ENCODE measurements around the gene RAB1A. TPM values are rescaled to one million over a fixed set of nuclear protein-coding genes. Genes with fewer than 3 reads are reported as not detected.
"Not testable (repeated sequence)": the region's sequence is repeated elsewhere in the genome, so short reads cannot be mapped to it uniquely, and the experiment has no call there.

RAB1A gene
- total and polyA plus RNA-seq, 2 experiments from 2014 or later: 94.8 to 172 TPM

DNA sequence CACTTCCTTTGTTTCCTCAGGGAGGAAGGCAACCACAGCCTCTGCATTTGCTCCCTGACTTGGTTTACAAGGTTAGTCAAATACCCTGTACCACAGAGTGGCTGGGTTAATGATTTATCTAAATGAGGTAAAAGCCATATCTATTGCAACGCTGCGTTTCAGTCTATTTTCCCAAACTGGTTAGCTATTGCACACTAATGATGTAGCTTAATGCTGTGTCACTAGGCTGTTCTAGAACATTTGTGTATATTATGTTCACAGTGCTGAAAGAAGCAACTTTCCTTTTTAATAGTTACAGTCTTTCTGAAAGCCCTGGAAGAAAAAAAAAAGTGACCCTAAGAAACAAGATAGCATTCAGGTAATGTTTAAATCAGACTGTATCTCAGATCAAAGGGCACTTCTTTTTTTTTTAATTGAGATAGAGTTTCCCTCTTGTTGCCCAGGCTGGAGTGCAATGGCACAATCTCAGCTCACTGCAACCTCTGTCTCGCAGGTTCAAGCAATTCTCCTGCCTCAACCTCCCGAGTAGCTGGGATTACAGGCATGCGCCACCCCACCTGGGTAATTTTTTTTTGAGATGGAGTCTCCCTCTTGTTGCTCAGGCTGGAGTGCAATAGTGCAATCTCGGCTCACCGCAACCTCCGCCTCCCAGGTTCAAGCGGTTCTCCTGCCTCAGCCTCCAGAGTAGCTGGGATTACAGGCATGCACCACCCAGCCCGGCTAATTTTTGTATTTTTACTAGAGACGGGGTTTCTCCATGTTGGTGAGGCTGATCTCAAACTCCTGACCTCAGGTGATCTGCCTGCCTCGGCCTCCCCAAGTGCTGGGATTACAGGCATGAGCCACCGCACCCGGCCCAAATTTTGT is 40.9 kb upstream of the RAB1A start:
- not testable (repeated sequence) for H3K4me1 ChIP-seq (ENCODE audit: insufficient read depth); H3K9me2 ChIP-seq (ENCODE audit: insufficient read depth); H2AFZ ChIP-seq; H3F3A ChIP-seq (replicated peaks; ENCODE audit: low read depth); ATAC-seq; H3K4me3 Mint-ChIP-seq; DNase-seq (ENCODE audit: low spot score); H3K27me3 Mint-ChIP-seq (ENCODE audit: insufficient read depth, low read depth, poor library complexity); H3K27me3 ChIP-seq (ENCODE audit: insufficient read depth); H3K27ac ChIP-seq (ENCODE audit: low read depth); H3K79me2 ChIP-seq (replicated peaks; ENCODE audit: insufficient read depth); H3K27ac Mint-ChIP-seq; H3K4me1 Mint-ChIP-seq; H3K9me3 Mint-ChIP-seq; H4K20me1 ChIP-seq (replicated peaks; ENCODE audit: insufficient read depth); H3K4me2 ChIP-seq; H3K36me3 ChIP-seq (ENCODE audit: insufficient read depth); H3K36me3 Mint-ChIP-seq (ENCODE audit: low read depth); H3K4me3 ChIP-seq

DNA sequence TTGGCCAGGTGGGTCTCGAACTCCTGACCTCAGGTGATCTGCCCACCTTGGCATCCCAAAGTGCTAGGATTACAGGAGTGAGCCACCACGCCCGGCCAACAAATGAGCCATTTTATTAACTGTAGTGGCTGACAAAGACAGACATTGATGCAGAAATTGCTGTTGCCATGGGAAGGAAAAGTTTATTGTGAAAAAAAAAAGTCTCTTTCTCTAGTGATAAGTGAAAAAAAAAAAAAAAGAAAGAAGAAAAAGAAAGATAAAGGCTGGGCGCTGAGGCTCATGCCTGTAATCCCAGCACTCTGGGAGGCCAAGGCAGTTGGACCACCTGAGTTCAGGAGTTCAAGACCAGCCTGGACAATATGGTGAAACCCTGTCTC is 39.8 kb upstream of the RAB1A start:
- no peaks in the 10 kb centered on the region for H3K27me3 ChIP-seq (ENCODE audit: insufficient read depth)
- DNase-seq (ENCODE audit: low spot score) (no peak), ATAC-seq (no peak)
- H4K20me1 ChIP-seq (replicated peaks; ENCODE audit: insufficient read depth): no peaks in the 10 kb centered on the region
- no peak overlapping the region for H3K27ac Mint-ChIP-seq
- no peaks in the 10 kb centered on the region for H3K27me3 Mint-ChIP-seq (ENCODE audit: insufficient read depth, low read depth, poor library complexity)
- no peaks in the 10 kb centered on the region for H3K9me2 ChIP-seq (ENCODE audit: insufficient read depth)
- H3K4me1 Mint-ChIP-seq: no peaks in the 10 kb centered on the region
- H3K36me3 ChIP-seq (ENCODE audit: insufficient read depth): no peaks in the 10 kb centered on the region
- no peak overlapping the region for H3K4me2 ChIP-seq
- no peaks in the 10 kb centered on the region for H3K79me2 ChIP-seq (replicated peaks; ENCODE audit: insufficient read depth)
- H2AFZ ChIP-seq: no peak overlapping the region
- H3K36me3 Mint-ChIP-seq (ENCODE audit: low read depth): no peaks in the 10 kb centered on the region
- H3K9me3 Mint-ChIP-seq: no peaks in the 10 kb centered on the region
- H3K4me3 ChIP-seq: no peak overlapping the region
- no peak overlapping the region for H3K4me3 Mint-ChIP-seq
- no peaks in the 10 kb centered on the region for H3K4me1 ChIP-seq (ENCODE audit: insufficient read depth)
- TF ChIP-seq, protein P1, sequence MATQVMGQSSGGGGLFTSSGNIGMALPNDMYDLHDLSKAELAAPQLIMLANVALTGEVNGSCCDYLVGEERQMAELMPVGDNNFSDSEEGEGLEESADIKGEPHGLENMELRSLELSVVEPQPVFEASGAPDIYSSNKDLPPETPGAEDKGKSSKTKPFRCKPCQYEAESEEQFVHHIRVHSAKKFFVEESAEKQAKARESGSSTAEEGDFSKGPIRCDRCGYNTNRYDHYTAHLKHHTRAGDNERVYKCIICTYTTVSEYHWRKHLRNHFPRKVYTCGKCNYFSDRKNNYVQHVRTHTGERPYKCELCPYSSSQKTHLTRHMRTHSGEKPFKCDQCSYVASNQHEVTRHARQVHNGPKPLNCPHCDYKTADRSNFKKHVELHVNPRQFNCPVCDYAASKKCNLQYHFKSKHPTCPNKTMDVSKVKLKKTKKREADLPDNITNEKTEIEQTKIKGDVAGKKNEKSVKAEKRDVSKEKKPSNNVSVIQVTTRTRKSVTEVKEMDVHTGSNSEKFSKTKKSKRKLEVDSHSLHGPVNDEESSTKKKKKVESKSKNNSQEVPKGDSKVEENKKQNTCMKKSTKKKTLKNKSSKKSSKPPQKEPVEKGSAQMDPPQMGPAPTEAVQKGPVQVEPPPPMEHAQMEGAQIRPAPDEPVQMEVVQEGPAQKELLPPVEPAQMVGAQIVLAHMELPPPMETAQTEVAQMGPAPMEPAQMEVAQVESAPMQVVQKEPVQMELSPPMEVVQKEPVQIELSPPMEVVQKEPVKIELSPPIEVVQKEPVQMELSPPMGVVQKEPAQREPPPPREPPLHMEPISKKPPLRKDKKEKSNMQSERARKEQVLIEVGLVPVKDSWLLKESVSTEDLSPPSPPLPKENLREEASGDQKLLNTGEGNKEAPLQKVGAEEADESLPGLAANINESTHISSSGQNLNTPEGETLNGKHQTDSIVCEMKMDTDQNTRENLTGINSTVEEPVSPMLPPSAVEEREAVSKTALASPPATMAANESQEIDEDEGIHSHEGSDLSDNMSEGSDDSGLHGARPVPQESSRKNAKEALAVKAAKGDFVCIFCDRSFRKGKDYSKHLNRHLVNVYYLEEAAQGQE (IDR thresholded peaks at IDR 0.05; ENCODE audit: unreplicated experiment): no peak
- TF ChIP-seq STAT1 (IDR thresholded peaks at IDR 0.05; ENCODE audit: unreplicated experiment) (no peak), POLR2AphosphoS5 (IDR thresholded peaks at IDR 0.05; ENCODE audit: low read depth) (no peak), ZNF114 (CRISPR knock-in tag; IDR thresholded peaks at IDR 0.05) (no peak), EZH2 (IDR thresholded peaks at IDR 0.05; ENCODE audit: low read depth, unreplicated experiment) (no peak)
- TF ChIP-seq, protein P2, sequence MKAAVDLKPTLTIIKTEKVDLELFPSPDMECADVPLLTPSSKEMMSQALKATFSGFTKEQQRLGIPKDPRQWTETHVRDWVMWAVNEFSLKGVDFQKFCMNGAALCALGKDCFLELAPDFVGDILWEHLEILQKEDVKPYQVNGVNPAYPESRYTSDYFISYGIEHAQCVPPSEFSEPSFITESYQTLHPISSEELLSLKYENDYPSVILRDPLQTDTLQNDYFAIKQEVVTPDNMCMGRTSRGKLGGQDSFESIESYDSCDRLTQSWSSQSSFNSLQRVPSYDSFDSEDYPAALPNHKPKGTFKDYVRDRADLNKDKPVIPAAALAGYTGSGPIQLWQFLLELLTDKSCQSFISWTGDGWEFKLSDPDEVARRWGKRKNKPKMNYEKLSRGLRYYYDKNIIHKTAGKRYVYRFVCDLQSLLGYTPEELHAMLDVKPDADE (IDR thresholded peaks at IDR 0.05): no peak
- TF ChIP-seq, protein P3, sequence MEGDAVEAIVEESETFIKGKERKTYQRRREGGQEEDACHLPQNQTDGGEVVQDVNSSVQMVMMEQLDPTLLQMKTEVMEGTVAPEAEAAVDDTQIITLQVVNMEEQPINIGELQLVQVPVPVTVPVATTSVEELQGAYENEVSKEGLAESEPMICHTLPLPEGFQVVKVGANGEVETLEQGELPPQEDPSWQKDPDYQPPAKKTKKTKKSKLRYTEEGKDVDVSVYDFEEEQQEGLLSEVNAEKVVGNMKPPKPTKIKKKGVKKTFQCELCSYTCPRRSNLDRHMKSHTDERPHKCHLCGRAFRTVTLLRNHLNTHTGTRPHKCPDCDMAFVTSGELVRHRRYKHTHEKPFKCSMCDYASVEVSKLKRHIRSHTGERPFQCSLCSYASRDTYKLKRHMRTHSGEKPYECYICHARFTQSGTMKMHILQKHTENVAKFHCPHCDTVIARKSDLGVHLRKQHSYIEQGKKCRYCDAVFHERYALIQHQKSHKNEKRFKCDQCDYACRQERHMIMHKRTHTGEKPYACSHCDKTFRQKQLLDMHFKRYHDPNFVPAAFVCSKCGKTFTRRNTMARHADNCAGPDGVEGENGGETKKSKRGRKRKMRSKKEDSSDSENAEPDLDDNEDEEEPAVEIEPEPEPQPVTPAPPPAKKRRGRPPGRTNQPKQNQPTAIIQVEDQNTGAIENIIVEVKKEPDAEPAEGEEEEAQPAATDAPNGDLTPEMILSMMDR (conservative IDR thresholded peaks at IDR 0.05; ENCODE audit: low read depth in 2 of 2): no peak
- H3F3A ChIP-seq (replicated peaks; ENCODE audit: low read depth): no peaks in the 10 kb centered on the region
- H3K27ac ChIP-seq (ENCODE audit: low read depth): no peak overlapping the region

Measured in GM23338 (cell line).